Measurements from ENCODE around the gene XYLT1. TPM values are rescaled to one million over a fixed set of nuclear protein-coding genes. Genes with fewer than 3 reads are reported as not detected.

The XYLT1 gene
- total and polyA plus RNA-seq, 10 of the 15 experiments (the other 5 are each of a cell fraction or from before 2014, with no cell fraction given), result 0.88 to 14.8 (median 5.8) TPM

- Histone ChIP-seq H3K4me1 (ENCODE audit: control insufficient read depth, insufficient read depth, low read length) (peaks cover 5% of the 10 kb centered on the region), H2AFZ (ENCODE audit: control insufficient read depth, low read depth, low read length) (no peak overlapping the region), H3K27ac (ENCODE audit: control insufficient read depth, insufficient read depth) (no peak overlapping the region), H3K27me3 (replicated peaks in 1 of 2; ENCODE audit: control insufficient read depth in 2 of 2, insufficient read depth in 2 of 2, low read length in 1 of 2) (no peaks in the 10 kb centered on the region), H3K36me3 (ENCODE audit: control insufficient read depth in 2 of 2, insufficient read depth in 2 of 2, low read length in 1 of 2) (no peaks in the 10 kb centered on the region; a peak in 1 of 4 replicates), H3K9me3 (replicated peaks; ENCODE audit: control insufficient read depth, insufficient read depth, low read length) (no peaks in the 10 kb centered on the region), H3K4me3 (no peak overlapping the region), H3K79me2 (ENCODE audit: control insufficient read depth, insufficient read depth, low read length) (no peaks in the 10 kb centered on the region), H3K9ac (ENCODE audit: control insufficient read depth, insufficient read depth, low read length) (no peak overlapping the region), H4K20me1 (ENCODE audit: control insufficient read depth, insufficient read depth) (no peaks in the 10 kb centered on the region), H3K4me2 (ENCODE audit: control insufficient read depth, insufficient read depth) (no peak overlapping the region)
- WGBS (ENCODE audit: insufficient coverage, insufficient replicate concordance, low lambda C conversion rate, missing lambda C conversion rate), result 75% methylated on average over 11 of the region's 11 CpGs
- ATAC-seq, result no peak
- intact Hi-C loops (cut with micrococcal nuclease; ENCODE audit: unreplicated experiment) (no loop called here), in situ Hi-C loops (cut with MboI) (no loop called here)
- TF ChIP-seq IRF3 (IDR thresholded peaks at IDR 0.05) (no peak), MEF2B (IDR thresholded peaks at IDR 0.05; ENCODE audit: partially characterized antibody, poor library complexity, severe bottlenecking) (no peak), SP1 (IDR thresholded peaks at IDR 0.05; ENCODE audit: low read depth, low read length) (no peak), YBX1 (IDR thresholded peaks at IDR 0.05) (no peak), ZSCAN29 (IDR thresholded peaks at IDR 0.05) (no peak), USF2 (IDR thresholded peaks at IDR 0.05; ENCODE audit: borderline replicate concordance, low read depth, low read length) (no peak), ZNF217 (IDR thresholded peaks at IDR 0.05) (no peak), SMC3 (IDR thresholded peaks at IDR 0.05; ENCODE audit: borderline replicate concordance, low read length) (no peak), ZBTB11 (CRISPR knock-in tag; IDR thresholded peaks at IDR 0.05) (no peak), BCL11A (IDR thresholded peaks at IDR 0.05; ENCODE audit: low read depth, low read length) (no peak), BACH1 (IDR thresholded peaks at IDR 0.05; ENCODE audit: borderline replicate concordance) (no peak), GATAD2B (conservative IDR thresholded peaks at IDR 0.05; ENCODE audit: low read depth) (no peak), BCL3 (IDR thresholded peaks at IDR 0.05; ENCODE audit: borderline replicate concordance, insufficient read depth, low read depth, low read length, poor library complexity, severe bottlenecking) (no peak), HSF1 (IDR thresholded peaks at IDR 0.05; ENCODE audit: low read depth, low read length) (no peak)
- FAIRE-seq, result no peak
- SMC1A ChIA-PET (ENCODE audit: uncharacterized antibody, unreplicated experiment), result interaction anchor here (1.0 to 1.3 kb wide), 2 partner anchors 13 to 29 kb away, joined by 3 read pairs; no protein-coding TSS in a partner anchor
- RAD21 ChIA-PET (ENCODE audit: unreplicated experiment), result no interaction called here
- BruUV-seq (replicated peaks), result no TSS peak
- POLR2A ChIA-PET, result interaction anchor here (1.2 kb wide), 1 partner anchor 17 kb away, joined by 3 read pairs; no protein-coding TSS in a partner anchor
- DNase-seq (ENCODE audit: low read depth, low spot score), result no peak
- CTCF ChIA-PET, result interaction anchor here (1.1 kb wide), 1 partner anchor 11 kb away, joined by 3 read pairs; no protein-coding TSS in a partner anchor
Observed at GRCh38 chr16:17335826-17336529, 134.8 kb downstream of the XYLT1 start.

All from GM12878 (cell line).